Measurements from ENCODE around the gene PLCZ1. TPM values are rescaled to one million over a fixed set of nuclear protein-coding genes. Genes with fewer than 3 reads are reported as not detected.

The PLCZ1 gene
- total and polyA plus RNA-seq, 2 experiments from 2014 or later = not detected

DNA sequence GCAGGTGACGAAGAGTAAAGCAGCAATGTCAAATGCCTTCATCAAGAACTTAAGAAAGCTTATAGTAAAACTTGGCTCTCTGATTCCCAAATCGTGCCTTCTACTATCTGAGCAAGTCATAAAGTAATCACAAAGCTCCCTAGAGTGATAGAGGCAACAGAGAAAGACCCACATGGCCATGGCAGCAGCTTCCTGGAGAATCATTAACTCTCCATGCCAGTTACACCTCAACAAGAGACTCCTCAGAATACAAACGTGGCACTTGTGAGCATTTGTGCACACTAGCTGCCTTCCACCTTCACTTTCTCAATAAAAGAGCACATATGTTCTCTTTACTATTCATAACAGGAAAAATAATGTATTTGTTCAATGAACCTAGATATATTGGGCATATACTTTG, 48.0 kb downstream of the PLCZ1 start:
- no peak overlapping the region for H2AFZ ChIP-seq
- no peak for ATAC-seq
- H3K4me1 ChIP-seq (ENCODE audit: insufficient read depth) = no peaks in the 10 kb centered on the region
- 0 out of 2 replicates have a peak, but pooled peaks cover 6% of the 10 kb centered on the region for H3K9me2 ChIP-seq (ENCODE audit: insufficient read depth)
- no peaks in the 10 kb centered on the region for H3K79me2 ChIP-seq (replicated peaks; ENCODE audit: insufficient read depth)
- no peaks in the 10 kb centered on the region for H3F3A ChIP-seq (replicated peaks; ENCODE audit: low read depth)
- H3K27ac ChIP-seq (ENCODE audit: low read depth) = no peak overlapping the region
- H3K4me1 Mint-ChIP-seq = no peaks in the 10 kb centered on the region
- no peaks in the 10 kb centered on the region for H4K20me1 ChIP-seq (replicated peaks; ENCODE audit: insufficient read depth)
- no peaks in the 10 kb centered on the region for H3K36me3 Mint-ChIP-seq (ENCODE audit: low read depth)
- no peak overlapping the region for H3K4me3 Mint-ChIP-seq
- no peaks in the 10 kb centered on the region for H3K27me3 ChIP-seq (ENCODE audit: insufficient read depth)
- H3K9me3 Mint-ChIP-seq = no peaks in the 10 kb centered on the region
- no peaks in the 10 kb centered on the region for H3K27me3 Mint-ChIP-seq (ENCODE audit: insufficient read depth, low read depth, poor library complexity)
- no peak overlapping the region for H3K4me2 ChIP-seq
- DNase-seq (ENCODE audit: low spot score) = no peak
- TF ChIP-seq EZH2phosphoT487 (IDR thresholded peaks at IDR 0.05; ENCODE audit: unreplicated experiment) = no peak
- no peak for TF ChIP-seq JUNB (IDR thresholded peaks at IDR 0.05; ENCODE audit: unreplicated experiment)
- TF ChIP-seq CREB1 (CRISPR knock-in tag; IDR thresholded peaks at IDR 0.05; ENCODE audit: low read depth) = no peak
- no peak for TF ChIP-seq ZNF114 (CRISPR knock-in tag; IDR thresholded peaks at IDR 0.05)
- no peak for TF ChIP-seq ZNF331 (CRISPR knock-in tag; IDR thresholded peaks at IDR 0.05; ENCODE audit: low read depth)
- TF ChIP-seq, protein P1, sequence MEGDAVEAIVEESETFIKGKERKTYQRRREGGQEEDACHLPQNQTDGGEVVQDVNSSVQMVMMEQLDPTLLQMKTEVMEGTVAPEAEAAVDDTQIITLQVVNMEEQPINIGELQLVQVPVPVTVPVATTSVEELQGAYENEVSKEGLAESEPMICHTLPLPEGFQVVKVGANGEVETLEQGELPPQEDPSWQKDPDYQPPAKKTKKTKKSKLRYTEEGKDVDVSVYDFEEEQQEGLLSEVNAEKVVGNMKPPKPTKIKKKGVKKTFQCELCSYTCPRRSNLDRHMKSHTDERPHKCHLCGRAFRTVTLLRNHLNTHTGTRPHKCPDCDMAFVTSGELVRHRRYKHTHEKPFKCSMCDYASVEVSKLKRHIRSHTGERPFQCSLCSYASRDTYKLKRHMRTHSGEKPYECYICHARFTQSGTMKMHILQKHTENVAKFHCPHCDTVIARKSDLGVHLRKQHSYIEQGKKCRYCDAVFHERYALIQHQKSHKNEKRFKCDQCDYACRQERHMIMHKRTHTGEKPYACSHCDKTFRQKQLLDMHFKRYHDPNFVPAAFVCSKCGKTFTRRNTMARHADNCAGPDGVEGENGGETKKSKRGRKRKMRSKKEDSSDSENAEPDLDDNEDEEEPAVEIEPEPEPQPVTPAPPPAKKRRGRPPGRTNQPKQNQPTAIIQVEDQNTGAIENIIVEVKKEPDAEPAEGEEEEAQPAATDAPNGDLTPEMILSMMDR (conservative IDR thresholded peaks at IDR 0.05; ENCODE audit: low read depth in 2 of 2) = no peak
- H3K27ac Mint-ChIP-seq = no peak overlapping the region
- H3K36me3 ChIP-seq (ENCODE audit: insufficient read depth) = no peaks in the 10 kb centered on the region
- H3K4me3 ChIP-seq = no peak overlapping the region

DNA sequence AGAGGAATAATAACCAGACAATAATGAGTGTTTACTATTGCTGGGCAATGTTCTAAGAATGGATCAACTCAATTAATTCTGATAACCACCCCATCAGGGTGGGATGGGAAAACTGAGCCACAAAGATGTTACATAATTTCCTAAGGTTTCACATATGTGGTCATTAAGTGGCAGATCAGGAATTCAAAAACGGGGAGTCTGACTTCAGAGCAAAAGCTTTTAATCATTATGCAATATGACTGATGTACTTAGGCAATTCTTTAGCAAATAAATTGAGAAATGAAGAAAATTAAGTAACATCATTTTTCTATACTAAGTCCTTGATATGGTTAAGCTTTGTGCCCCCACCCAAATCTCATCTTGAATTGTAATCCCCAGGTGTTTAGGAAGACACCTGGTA, 53.4 kb downstream of the PLCZ1 start:
- no peak for DNase-seq (ENCODE audit: low spot score)
- H3K9me3 Mint-ChIP-seq = no peaks in the 10 kb centered on the region
- H3K27me3 Mint-ChIP-seq (ENCODE audit: insufficient read depth, low read depth, poor library complexity) = no peaks in the 10 kb centered on the region
- Histone ChIP-seq H3K9me2 (ENCODE audit: insufficient read depth) (no peaks in the 10 kb centered on the region), H3K4me2 (no peak overlapping the region), H3K27ac (ENCODE audit: low read depth) (no peak overlapping the region), H3K27me3 (ENCODE audit: insufficient read depth) (no peaks in the 10 kb centered on the region), H3K79me2 (replicated peaks; ENCODE audit: insufficient read depth) (no peaks in the 10 kb centered on the region), H3K36me3 (ENCODE audit: insufficient read depth) (no peaks in the 10 kb centered on the region), H4K20me1 (replicated peaks; ENCODE audit: insufficient read depth) (no peaks in the 10 kb centered on the region), H3K4me1 (ENCODE audit: insufficient read depth) (peaks cover 15% of the 10 kb centered on the region; the same call in 1 of the 2 replicates), H2AFZ (no peak overlapping the region), H3K4me3 (no peak overlapping the region), H3F3A (replicated peaks; ENCODE audit: low read depth) (no peaks in the 10 kb centered on the region)
- ATAC-seq = no peak
- no peak overlapping the region for H3K4me3 Mint-ChIP-seq
- H3K36me3 Mint-ChIP-seq (ENCODE audit: low read depth) = no peaks in the 10 kb centered on the region
- H3K27ac Mint-ChIP-seq = no peak overlapping the region
- peaks cover 12% of the 10 kb centered on the region; the same call in 2 of the 3 replicates for H3K4me1 Mint-ChIP-seq
- TF ChIP-seq EZH2phosphoT487 (IDR thresholded peaks at IDR 0.05; ENCODE audit: unreplicated experiment) = no peak
- TF ChIP-seq STAT1 (IDR thresholded peaks at IDR 0.05; ENCODE audit: unreplicated experiment) = no peak
- TF ChIP-seq EZH2 (IDR thresholded peaks at IDR 0.05; ENCODE audit: low read depth, unreplicated experiment) = no peak
- no peak for TF ChIP-seq NANOG (IDR thresholded peaks at IDR 0.05; ENCODE audit: borderline replicate concordance)
- no peak for TF ChIP-seq JUNB (IDR thresholded peaks at IDR 0.05; ENCODE audit: unreplicated experiment)
- no peak for TF ChIP-seq POLR2AphosphoS5 (IDR thresholded peaks at IDR 0.05; ENCODE audit: low read depth)
- TF ChIP-seq, protein P2, sequence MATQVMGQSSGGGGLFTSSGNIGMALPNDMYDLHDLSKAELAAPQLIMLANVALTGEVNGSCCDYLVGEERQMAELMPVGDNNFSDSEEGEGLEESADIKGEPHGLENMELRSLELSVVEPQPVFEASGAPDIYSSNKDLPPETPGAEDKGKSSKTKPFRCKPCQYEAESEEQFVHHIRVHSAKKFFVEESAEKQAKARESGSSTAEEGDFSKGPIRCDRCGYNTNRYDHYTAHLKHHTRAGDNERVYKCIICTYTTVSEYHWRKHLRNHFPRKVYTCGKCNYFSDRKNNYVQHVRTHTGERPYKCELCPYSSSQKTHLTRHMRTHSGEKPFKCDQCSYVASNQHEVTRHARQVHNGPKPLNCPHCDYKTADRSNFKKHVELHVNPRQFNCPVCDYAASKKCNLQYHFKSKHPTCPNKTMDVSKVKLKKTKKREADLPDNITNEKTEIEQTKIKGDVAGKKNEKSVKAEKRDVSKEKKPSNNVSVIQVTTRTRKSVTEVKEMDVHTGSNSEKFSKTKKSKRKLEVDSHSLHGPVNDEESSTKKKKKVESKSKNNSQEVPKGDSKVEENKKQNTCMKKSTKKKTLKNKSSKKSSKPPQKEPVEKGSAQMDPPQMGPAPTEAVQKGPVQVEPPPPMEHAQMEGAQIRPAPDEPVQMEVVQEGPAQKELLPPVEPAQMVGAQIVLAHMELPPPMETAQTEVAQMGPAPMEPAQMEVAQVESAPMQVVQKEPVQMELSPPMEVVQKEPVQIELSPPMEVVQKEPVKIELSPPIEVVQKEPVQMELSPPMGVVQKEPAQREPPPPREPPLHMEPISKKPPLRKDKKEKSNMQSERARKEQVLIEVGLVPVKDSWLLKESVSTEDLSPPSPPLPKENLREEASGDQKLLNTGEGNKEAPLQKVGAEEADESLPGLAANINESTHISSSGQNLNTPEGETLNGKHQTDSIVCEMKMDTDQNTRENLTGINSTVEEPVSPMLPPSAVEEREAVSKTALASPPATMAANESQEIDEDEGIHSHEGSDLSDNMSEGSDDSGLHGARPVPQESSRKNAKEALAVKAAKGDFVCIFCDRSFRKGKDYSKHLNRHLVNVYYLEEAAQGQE (IDR thresholded peaks at IDR 0.05; ENCODE audit: unreplicated experiment) = no peak
- TF ChIP-seq ZNF114 (CRISPR knock-in tag; IDR thresholded peaks at IDR 0.05) = no peak
- TF ChIP-seq ZNF331 (CRISPR knock-in tag; IDR thresholded peaks at IDR 0.05; ENCODE audit: low read depth) = no peak
- TF ChIP-seq, protein P1 (conservative IDR thresholded peaks at IDR 0.05; ENCODE audit: low read depth in 2 of 2) = no peak

Data from GM23338 (cell line).